Measurements from ENCODE around the gene PITHD1. TPM values are rescaled to one million over a fixed set of nuclear protein-coding genes. Genes with fewer than 3 reads are reported as not detected.
A peak's percentile ranks its signal among the peaks of the same experiment; 100 is the strongest.

PITHD1 gene
- total RNA-seq, 2 donors from 2014 or later, result 31.9 to 32.3 TPM

DNA sequence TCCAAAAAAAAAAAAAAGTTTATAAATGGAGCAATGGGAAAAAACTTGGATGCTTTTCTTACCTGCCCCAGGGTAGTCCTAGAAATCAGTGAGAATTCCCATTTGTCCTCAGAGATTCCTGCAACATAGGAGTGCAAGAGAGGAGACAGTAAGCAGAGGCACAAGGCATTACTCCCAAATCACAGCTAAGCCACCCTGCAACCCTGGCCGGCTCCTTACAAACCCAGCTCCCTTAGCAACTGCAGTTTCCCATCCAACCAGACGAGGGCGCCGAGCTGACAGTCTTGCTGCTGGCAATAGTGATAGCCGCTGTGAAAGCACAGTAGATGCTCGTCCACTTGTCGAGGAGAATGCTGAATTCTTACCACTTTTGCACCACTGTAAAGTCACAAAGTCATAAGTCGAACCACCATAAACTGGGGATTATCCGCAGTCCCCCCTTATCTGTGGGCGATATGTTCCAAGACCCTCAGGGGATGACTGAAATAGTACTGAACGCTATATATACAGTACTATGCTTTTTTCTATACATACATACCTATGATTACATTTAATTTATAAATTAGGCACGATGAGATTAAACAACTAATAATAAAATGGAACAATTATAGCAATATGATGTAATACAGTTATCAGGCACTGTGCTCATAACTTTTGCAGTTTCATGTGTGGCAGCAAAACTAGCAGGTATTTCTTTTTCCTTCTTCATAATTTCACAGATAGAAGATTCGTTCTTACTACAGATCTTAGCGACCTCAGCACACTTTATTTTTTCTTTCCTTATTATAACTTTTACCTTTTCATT is 6.0 kb upstream of the PITHD1 start:
- no peak overlapping the region for H3K4me3 ChIP-seq
- ATAC-seq (peak; percentile 94), DNase-seq (peak; percentile 88 to 92 (median 88))
- no peak overlapping the region for H3K27ac ChIP-seq
- intact Hi-C loops (cut with DNase I), result no loop called here
- peaks cover 2% of the 10 kb centered on the region for H3K4me1 ChIP-seq
- TF ChIP-seq POLR2A (IDR thresholded peaks at IDR 0.05), result no peak
- TF ChIP-seq, protein P1, sequence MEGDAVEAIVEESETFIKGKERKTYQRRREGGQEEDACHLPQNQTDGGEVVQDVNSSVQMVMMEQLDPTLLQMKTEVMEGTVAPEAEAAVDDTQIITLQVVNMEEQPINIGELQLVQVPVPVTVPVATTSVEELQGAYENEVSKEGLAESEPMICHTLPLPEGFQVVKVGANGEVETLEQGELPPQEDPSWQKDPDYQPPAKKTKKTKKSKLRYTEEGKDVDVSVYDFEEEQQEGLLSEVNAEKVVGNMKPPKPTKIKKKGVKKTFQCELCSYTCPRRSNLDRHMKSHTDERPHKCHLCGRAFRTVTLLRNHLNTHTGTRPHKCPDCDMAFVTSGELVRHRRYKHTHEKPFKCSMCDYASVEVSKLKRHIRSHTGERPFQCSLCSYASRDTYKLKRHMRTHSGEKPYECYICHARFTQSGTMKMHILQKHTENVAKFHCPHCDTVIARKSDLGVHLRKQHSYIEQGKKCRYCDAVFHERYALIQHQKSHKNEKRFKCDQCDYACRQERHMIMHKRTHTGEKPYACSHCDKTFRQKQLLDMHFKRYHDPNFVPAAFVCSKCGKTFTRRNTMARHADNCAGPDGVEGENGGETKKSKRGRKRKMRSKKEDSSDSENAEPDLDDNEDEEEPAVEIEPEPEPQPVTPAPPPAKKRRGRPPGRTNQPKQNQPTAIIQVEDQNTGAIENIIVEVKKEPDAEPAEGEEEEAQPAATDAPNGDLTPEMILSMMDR (IDR thresholded peaks at IDR 0.05), result peak; percentile 78 to 88 (median 83)
- H3K27me3 ChIP-seq, result no peaks in the 10 kb centered on the region
- 11 to 12% methylated on average over 13 to 14 of the region's 14 CpGs for WGBS, 2 donors
- no peaks in the 10 kb centered on the region for H3K9me3 ChIP-seq
- no peaks in the 10 kb centered on the region for H3K36me3 ChIP-seq (replicated peaks in 1 of 2; ENCODE audit: insufficient read depth in 1 of 2, low read depth in 2 of 2)

DNA sequence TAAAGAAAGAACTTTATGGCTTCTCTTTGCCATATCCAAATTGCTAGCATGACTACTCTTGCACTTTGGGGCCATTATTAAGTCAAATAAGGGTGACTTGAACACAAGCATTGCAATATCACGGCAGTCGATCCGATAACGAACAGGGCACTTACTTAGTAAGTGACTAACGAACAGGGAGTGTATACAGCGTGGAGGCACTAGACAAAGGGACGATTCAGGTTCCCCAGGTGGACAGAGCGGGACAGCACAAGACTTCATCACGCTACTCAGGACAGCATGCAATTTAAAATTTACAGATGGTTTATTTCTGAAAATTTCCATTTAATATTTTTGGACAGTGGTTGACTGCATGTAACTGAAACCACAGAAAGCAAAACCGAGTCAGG is 5.4 kb upstream of the PITHD1 start:
- 73 to 76% methylated on average over 10 of the region's 10 CpGs for WGBS, 2 donors
- Histone ChIP-seq H3K27ac (no peak overlapping the region), H3K4me3 (no peak overlapping the region), H3K36me3 (replicated peaks in 1 of 2; ENCODE audit: insufficient read depth in 1 of 2, low read depth in 2 of 2) (no peaks in the 10 kb centered on the region), H3K4me1 (peaks cover 8% of the 10 kb centered on the region), H3K9me3 (no peaks in the 10 kb centered on the region), H3K27me3 (no peaks in the 10 kb centered on the region)
- DNase-seq (no peak), ATAC-seq (no peak)
- TF ChIP-seq POLR2A (IDR thresholded peaks at IDR 0.05), result no peak
- TF ChIP-seq, protein P1 (IDR thresholded peaks at IDR 0.05), result no peak
- intact Hi-C loops (cut with DNase I), result no loop called here

DNA sequence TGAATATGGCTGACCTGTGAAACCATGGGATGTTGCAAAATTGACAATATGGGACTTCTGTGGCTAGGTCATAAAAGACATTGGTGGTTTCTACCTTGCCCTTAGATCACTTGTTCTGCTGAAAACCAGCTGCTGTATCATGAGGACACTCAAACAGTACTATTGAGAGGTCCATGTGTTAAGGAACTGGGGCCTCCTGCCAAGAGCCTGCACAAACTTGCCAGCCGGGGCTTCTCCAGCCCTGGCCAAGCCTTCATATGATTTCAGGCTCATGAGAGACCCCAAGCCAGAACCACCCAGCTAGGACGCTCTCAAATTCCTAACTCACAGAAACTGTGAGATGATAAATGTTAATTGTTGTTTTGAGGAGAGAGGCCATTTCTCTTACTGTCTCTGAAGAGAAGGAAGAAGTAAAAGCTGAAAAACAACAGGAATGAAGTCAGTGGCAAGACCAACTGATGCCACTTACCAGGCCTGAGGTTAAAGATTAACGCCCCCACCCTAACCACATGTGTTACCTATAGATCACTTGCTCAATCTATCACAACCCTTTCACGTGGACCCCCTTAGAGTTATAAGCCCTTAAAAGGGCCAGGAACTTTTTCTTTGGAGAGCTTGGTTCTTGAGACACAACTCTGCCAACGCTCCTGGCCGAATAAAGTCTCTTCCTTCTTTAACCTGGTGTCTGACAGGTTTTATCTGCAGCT is 3.9 kb upstream of the PITHD1 start:
- Histone ChIP-seq H3K27me3 (no peaks in the 10 kb centered on the region), H3K36me3 (replicated peaks in 1 of 2; ENCODE audit: insufficient read depth in 1 of 2, low read depth in 2 of 2) (no peaks in the 10 kb centered on the region), H3K4me1 (peaks cover 15% of the 10 kb centered on the region), H3K27ac (no peak overlapping the region), H3K9me3 (no peaks in the 10 kb centered on the region), H3K4me3 (no peak overlapping the region)
- 65% methylated on average over 5 to 6 of the region's 6 CpGs for WGBS, 2 donors
- no peak for TF ChIP-seq POLR2A (IDR thresholded peaks at IDR 0.05)
- TF ChIP-seq, protein P1 (IDR thresholded peaks at IDR 0.05), result no peak
- ATAC-seq, result no peak
- intact Hi-C loops (cut with DNase I), result no loop called here
- no peak for DNase-seq

DNA sequence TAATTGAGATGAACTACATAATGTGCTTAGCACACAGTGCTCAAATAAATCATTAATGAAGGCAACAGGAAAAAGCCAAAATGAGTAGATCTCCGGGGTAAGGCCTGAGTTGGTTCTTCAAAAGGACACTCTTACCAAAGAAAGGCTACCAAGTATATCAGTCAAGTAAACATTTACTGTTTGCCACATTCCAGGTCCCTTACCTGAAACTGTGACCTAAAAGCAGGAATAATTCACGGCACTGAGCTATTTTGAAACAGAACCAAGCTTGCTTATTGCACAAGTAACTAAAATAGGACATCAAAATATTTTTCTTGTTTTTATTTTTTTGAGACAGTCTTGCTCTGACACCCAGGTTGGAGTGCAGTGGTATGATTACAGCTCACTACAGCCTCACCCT is 2.0 kb upstream of the PITHD1 start:
- intact Hi-C loops (cut with DNase I), result no loop called here
- ATAC-seq (no peak), DNase-seq (no peak)
- H3K4me3 ChIP-seq, result no peak overlapping the region
- H3K27ac ChIP-seq, result no peak overlapping the region
- H3K4me1 ChIP-seq, result peaks cover 22% of the 10 kb centered on the region
- no peaks in the 10 kb centered on the region for H3K27me3 ChIP-seq
- H3K9me3 ChIP-seq, result no peaks in the 10 kb centered on the region
- TF ChIP-seq POLR2A (IDR thresholded peaks at IDR 0.05), result no peak
- TF ChIP-seq, protein P1 (IDR thresholded peaks at IDR 0.05), result no peak
- H3K36me3 ChIP-seq (replicated peaks in 1 of 2; ENCODE audit: insufficient read depth in 1 of 2, low read depth in 2 of 2), result no peaks in the 10 kb centered on the region
- 35 to 47% methylated on average over 2 of the region's 2 CpGs for WGBS, 2 donors
